NOMO-1 treated with DMSO at 0.1 percent for 48 hours (cell line): Measurements from ENCODE around the gene TMEM238L.
A peak's percentile ranks its signal among the peaks of the same experiment; 100 is the strongest.
"Not testable (repeated sequence)": the region's sequence is repeated elsewhere in the genome, so short reads cannot be mapped to it uniquely, and the experiment has no call there.

Experiments
- DNase-seq: peaks from one replicate; lab custom pipeline; 2025; ENCODE audit not compliant: unreplicated experiment; lab: John Stamatoyannopoulos, UW

The TMEM238L gene, protein sequence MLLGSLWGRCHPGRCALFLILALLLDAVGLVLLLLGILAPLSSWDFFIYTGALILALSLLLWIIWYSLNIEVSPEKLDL

DNA sequence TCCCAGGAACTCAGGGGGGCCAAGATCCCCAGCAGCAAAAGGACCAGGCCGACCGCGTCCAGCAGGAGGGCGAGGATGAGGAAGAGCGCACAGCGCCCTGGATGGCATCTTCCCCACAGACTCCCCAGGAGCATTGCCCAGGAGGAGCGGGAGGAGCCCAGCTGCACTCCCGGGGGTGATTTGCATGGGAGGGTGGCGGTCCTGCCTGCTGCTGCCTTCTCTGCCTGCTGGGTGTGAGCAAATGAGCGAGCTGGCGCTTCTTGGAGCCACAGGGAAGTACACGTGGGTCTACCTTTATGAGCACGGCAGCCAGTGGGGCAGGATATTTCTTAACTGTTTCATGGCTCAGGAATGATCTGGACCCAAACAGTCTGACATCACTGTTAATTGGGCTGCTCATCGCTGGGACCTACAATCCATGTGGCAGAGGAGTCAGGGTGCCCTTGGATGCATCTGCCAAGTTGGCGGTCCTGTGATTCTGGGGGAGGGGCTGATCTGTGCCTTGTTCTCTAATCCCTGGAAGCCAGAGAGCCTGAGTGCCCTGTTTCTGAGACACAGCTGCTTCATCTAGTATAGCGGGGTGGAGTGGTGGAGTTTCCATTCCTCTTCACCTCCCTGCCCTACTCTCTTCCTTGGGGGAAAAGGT, at the start of gene TMEM238L:
TSS of gene TMEM238L (minus strand) at position 270 of the 646 bp plus-strand sequence. CDS start at position 134, 136 bp downstream.
- no peak for DNase-seq

DNA sequence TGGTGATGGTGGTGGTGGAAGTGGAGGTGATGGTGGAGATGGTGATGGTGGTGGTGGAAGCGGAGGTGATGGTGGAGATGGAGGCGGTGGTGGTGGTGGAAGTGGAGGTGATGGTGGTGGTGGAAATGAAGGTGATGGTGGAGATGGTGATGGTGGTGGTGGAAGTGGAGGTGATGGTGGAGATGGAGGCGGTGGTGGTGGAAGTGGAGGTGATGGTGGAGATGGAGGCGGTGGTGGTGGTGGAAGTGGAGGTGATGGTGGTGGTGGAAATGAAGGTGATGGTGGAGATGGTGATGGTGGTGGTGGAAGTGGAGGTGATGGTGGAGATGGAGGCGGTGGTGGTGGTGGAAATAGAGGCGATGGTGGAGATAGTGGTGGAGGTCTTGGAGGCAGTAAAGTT, 42.7 kb upstream of the TMEM238L start:
- DNase-seq: not testable (repeated sequence)

DNA sequence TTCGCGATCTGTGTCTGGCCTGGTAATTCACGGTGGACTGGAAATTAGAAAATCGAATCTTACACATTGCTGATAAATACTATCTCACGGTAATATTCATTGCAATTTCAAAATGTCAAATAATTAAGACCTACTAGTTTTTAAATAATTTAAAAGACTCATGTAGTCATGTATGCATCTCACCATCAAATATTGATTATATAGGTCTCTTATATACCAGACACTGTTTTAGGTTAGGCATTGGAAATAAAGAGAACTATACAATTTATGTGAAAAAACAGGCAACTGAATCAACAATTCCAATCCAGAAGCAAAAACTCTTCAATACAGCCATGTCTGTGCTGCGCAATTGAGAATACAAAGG, 41.5 kb upstream of the TMEM238L start:
- DNase-seq: no peak

DNA sequence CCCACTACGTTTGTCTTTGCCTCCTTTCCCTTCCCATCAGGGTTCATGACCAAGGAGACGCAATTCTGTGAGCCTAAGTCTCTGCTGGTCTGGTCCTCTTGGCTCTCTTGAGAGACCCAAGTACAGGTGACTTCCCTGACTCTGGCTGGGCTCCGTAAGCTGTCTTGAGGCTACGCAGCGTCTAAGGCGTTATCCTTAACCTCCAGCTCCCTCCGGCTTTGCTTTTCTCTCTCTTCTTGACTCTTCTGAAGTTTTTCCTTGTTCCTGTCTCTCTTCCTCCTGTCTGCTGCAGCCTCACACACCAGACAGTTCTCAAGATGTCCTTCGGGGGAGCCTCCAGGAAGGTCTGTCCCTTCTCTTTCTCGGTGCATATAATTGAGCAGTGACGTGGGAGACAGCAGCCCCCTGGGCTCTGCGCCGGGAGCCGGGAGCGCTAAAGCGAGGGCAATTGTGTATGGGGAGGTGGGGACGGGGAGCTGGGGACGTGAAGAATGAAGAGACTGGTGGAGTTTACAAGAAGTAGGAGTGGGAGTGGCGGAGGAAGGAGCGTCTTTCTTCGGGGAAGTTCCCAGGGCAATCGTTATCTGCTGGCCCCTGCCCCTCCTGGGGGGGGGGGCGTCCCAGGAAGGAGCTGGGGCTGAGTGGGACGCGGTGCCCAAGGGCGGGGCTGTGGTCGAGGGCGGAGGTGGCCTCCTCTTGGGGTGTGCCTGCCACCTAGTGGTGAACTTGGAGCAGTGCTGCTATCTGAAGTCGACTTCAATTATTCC, 40.9 kb upstream of the TMEM238L start:
- peak; percentile 40 for DNase-seq

DNA sequence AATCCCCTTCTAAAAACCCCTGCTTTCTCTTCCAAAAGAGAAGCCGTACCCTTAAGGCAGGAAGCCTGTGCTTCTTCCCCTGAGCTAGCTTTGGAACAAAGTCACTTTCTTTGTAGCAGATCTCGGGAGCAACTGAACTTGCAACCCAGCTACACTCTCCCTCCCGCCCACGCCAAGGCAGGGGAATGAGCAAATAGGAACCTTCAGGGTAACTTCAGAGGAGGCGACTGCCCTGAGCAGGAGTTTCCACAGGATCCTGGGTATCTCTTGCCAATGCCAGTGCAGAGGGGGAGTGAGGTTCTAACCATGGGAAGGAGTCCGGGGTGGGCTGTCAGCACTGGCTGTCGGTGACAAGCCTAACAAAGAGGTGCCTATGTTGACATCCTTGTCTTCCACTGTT, 39.9 kb upstream of the TMEM238L start:
- DNase-seq: no peak

DNA sequence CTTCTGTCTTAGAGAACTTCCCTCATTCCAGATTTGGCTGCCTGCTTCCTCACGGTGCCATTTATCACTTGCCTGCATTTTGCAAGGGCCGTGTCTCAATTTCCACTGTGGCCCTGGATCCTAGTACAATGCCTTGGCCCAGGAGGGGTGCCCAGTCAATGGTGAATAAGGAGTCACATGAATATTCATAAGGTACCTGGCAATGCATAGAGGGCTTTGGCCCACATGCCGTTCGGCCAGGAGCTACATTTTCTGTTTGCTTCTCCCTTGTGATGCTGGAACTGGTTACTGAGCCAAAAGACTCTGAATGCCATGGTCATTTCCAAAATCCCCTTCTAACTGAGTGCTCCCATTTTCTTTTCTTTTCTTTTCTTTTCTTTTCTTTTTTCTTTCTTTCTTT, 38.8 kb upstream of the TMEM238L start:
- DNase-seq: no peak

DNA sequence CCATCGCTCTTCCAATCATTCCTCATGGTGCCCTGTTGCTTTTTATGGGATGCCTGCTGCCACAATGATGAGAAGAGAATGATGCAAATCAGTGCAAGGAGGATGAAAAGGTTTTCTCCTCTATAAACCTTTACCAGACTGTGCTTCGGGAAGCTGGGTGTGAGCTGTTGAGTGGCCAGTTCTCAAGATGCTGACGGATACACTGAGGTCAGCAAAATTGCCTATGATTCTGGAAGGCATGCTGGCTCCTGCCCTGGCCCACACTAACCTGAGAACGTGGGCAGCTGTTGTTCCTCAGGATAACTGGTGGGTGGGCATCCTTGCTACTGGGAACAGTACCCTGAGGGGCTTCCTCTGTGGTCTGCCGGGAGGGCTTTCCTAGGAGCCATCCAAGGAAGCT, 34.8 kb upstream of the TMEM238L start:
- no peak for DNase-seq

DNA sequence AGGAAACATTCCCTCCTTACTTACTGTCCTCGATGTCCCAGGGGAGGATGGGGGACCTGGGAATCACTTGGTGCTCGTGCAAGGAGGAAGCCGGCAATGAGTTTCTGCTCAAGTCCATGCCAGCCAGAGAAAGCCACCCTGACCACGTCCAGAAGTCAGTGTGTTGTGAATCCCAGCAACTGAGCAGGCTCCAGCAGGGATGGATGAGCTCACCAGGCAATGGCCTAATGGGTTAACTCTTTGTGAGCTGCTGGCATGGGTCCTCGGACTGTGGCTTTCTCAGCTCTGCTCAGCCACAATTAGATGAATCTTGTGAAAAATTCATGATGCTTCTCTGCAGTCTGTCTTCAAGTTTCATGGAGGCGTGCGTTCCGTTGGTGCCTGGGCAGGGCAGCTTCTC, 34.0 kb upstream of the TMEM238L start, which contains the start of gene PIRT:
TSS of gene PIRT (minus strand) at position 167 of the 400 bp plus-strand sequence. CDS start 12,442 bp downstream, outside the sequence.
- no peak for DNase-seq

DNA sequence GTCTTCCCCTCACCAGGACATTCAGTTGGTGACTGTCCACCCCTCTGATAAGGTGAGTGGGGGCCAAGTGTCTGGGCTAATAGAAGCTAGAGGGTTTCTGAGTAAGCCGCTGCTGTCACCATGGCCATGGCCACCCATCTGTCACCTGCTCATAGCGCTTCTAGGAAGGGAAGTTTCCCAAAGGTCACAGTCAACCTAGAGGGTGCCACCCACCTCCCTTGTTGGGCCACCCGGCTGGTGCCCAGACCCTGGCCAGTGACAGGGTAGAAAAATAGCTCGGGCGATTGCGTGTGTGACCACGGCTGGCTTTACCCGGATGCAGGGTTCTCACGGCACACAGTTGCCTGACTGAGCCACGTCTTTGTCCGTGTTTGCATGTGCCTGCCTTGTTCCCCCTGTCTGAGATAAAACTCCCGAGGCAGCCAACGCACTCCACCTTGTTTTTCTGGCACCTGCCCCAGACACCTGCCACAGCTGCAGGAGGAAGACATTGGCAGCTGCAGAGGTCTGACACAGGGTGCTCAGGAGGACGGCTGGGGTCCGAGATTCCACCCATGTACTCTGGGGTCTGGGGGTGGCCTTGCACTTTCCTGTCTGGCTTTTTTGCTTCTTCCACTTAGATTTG, 33.2 kb upstream of the TMEM238L start:
- no peak for DNase-seq

DNA sequence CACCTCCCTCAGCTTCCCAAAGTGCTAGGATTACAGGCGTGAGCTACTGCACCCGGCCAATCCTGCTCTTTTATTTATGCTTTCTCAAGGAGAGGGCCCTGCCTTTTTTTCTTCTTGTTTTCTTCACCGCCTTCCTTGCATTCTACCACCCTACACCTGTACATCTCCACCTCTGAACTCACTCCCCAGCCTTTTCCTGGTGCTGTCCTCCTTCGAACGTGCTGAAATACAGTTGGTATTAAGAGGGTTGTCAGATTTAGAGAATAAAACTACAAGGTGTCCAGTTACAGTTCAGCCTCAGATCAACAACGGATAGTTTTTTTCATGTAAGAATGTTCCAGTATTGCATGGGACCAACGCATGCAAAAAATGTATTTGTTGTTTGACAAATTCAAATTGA, 32.2 kb upstream of the TMEM238L start:
- no peak for DNase-seq

DNA sequence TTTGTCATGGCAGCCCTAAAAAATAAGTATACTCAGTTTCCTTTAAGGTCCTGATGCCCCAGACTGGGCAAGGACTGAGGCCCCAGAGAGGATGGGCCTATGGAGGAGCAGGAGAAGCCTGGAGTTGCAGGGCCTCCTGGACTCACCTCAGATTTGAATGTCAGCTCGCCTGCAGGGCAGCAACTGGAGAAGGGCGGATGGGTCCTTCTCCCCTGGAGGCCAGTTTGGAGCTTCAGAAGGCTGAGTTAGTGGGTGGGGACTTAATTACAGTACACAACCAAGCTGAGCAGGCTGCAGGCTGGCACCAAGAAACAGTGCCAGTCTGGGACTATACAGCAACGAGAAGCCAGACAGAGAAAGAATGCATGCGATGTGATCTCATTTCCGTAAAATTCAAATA, 27.8 kb upstream of the TMEM238L start:
- no peak for DNase-seq

DNA sequence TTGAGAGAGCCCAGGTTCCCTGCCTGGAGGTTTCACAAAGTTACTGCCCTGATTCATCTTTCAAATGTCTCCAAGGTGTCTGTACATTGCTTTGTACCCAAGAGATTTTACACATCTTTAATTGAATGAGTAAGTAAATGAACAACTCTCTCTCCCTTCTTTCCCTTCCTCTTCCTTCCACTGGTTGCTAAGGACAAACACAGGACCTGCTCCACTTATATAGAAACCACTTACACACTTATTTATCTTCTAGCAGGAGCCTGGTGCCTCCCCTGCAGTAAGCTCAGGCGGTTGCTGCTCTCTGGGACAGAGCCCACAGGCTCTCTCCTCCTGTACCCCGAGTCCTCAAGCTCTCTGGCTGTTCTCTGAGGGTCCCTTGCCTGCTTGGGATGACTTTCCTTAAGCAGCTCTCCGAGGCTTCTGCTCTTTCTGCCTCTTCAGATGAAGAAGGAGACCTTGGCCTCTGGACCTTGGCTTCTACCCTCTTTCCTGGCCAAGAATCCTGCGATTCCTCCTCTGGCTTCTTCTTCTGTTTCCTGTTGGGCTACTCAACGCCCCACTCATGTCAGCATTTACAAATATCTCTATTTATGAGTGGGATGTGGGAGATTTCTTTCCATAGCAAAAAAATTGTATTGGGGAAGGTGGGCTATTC, 24.1 kb upstream of the TMEM238L start:
- DNase-seq: no peak

DNA sequence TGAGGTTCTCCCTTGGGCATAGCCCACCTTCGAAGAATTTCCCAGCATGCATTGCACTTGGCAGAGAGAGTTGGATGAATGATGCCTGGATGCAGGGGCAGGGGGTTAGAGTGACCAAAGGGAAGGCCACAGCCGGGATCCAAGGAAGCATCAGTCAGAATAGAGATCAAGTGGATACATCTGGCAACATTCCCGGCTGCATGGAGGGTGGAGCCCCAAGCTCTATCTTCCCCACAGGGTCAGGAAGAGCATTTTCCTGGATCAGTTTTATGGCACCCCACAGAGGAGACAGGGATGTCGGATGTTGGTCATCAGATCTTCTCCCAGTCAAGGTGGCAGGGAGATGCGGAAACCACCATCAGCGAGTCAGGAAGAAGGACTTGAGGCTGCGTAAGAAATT, 21.0 kb upstream of the TMEM238L start:
- no peak for DNase-seq

DNA sequence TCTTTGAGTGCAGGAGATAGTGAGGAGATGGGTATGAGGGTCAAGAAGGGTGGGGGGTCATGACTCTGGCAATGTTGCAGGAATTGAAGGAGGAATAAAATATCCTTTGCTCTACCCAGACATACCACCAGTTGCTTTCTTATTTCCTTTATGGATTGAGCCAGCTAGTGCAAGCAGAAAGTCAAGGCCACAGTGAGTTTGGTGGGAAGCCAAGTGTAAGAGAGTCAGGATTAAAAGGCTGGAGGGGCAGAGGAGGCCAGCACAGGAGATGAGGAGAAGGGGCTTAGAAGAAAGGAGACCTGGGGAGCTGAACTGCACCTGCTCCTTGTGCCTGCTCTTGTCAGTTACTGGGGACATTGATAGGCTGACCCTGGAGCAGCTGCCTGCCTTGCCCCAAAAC, 17.9 kb upstream of the TMEM238L start:
- DNase-seq: no peak

DNA sequence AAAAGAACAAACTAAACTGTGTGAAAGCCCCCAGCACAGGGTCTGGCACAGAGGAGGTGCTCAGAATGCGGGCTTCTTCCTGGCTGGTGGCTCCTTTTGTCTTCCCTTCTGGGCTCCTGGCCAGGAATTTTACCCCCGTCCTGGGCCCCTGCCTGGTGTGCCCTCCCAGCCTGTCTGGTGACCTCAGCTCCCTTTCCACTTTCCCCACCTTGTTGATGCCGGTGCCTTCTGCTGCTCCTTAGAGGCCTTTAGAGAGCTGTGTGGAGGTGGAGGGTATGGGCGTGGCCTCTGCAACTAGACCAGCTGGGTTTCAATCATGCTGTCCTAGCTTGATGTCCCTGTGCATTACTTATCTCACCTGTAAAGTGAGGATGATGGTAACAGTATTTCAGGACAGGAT, 17.2 kb upstream of the TMEM238L start:
- no peak for DNase-seq

DNA sequence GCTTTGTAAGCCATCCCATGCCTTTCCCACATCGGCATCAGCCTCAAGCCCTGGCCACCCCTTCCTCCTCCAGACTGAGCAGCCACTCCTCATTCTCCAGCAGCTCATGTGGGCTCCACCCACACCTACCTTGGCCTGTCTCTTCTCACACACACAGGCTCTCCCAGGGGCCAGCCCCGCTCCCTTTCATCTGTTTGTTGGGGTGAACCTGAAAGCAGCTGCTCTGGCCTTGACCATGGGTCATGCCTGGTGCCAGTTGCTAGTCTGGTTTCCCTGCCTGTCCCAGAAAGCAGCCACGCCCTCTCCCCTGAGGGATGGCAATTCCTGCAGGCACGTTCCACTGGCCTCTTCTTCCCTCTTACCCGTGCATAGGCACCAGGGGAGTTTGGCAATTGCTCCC, 11.4 kb upstream of the TMEM238L start:
- DNase-seq: no peak

DNA sequence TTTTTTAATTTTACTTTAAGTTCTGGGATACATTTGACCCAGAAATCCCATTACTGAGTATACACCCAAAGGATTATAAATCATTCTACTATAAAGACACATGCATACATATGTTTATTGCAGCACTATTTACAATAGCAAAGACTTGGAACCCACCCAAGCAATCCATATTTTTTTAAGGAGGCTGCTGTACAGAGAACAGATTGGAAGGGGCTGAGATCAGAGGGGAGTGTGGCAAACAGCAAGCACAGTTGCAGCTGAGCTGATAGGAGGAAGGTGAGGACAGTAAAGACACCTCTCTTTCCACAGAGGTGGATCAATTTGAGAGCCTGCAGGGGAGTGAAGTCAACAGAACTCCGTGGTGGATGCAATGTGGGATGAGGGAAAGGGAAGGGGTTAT, 10.2 kb upstream of the TMEM238L start:
- no peak for DNase-seq

DNA sequence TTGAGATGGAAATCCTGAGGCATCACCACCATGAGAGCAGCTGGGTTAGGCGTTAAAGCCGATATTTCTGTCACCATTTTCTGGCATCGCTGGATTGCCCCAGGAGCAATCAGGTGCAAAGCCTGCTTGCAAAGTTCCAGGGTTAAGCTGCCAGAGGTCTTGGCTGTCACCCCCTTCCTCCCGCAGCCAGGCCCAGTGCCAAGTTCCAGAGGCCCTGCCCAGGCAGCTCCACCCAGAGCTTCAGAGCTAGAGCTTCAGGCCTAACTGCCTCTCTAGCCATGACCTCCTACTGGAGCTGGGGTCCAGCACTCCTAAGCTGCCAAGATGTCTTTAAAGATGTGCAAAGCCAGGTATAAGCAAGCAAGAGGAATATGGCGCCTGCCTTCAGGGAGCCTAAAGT, 8.8 kb upstream of the TMEM238L start:
- DNase-seq: no peak

DNA sequence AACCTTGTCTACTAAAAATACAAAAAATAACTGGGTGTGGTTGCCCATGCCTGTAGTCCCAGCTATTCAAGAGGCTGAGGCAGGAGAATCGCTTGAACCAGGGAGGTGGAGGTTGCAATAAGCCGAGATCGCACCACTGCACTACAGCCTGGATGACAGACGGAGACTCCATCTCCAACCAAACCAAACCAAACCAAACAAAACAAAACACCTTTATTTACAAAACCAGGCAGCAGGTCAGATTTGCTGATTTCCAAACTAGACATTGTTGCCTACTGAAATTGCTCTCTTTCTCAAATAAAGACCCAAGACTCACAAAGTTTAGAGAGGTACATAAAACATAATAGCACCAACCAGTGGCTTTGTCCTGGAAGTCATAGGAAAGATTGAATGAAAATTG, 5.7 kb upstream of the TMEM238L start:
- no peak for DNase-seq

DNA sequence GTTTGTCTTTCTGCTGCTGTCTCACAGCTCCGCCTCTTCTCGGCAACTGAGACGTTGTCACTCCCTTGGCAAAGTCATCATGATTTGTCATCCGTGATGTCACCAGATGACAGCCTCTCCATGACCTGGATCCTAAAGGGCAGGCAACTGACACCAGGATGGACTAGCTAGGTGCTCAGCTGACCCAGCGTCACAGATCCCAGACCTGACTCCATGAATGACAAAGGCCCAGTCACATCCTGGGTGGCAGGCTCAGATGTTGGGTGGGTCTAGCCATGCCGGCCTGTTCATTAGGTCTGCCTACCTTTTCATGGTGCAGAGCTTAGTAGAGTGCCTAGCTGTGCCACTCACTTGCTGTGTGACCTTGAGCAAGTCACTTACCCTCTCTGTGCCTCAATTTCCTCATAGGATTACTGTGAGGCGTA, 3.8 kb upstream of the TMEM238L start:
- no peak for DNase-seq

DNA sequence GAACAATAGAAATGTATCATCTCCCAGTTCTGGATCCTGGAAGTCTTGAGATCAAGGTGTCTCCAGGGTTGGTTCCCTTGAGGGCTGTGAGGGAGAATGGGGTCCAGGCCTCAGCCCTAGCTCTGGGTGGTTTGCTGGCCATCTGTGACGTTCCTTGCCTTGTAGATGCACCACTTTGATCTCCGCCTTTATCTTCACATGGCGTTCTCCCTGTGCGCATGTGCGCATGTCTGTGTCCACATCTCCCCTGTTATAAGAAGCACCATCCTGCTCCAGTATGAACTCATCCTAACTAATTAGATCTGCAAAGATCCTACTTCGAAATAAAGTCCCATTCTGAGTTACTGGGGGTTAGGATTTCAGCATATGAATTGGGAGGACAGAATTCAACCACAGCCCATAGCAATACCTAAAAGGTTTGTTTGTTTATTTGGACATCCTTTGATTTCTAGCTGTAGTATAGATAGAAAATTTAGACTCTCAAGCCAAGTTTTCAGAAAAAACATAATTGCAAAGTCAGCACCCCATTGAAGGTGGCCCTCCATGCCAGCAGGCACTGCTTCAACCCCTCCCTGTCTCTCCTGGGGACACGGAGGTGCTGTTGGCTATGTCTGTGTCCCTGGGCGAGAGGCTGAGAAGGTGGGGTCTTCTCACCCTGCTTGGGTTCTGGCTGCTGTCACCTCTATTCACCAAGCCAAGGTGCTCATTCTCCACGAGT, 2.8 kb upstream of the TMEM238L start:
- DNase-seq: no peak
